HG03457 (cell line): ENCODE results near the gene RNU1-1.
"Not testable (repeated sequence)": the region's sequence is repeated elsewhere in the genome, so short reads cannot be mapped to it uniquely, and the experiment has no call there.

Source experiments
- ATAC-seq: cut with Tn5 transposase; IDR thresholded peaks from one replicate; pipeline ENCODE4 v1.9.1; 2021; ENCODE audit warnings: moderate number of reproducible peaks; ENCODE audit not compliant: unreplicated experiment

Gene RNU1-1

GRCh38 chr1:16514107-16515055 is at the start of gene RNU1-1:
RNU1-1 (minus strand) TSS chr1:16514285.
- peak; percentile 9 for ATAC-seq

- not testable (repeated sequence) for ATAC-seq
Measured at GRCh38 chr1:16561035-16561434, 47.0 kb upstream of the RNU1-1 start.

GRCh38 chr1:16560498-16560897 is 46.4 kb upstream of the RNU1-1 start:
- not testable (repeated sequence) for ATAC-seq

GRCh38 chr1:16559688-16560087 is 45.6 kb upstream of the RNU1-1 start:
- not testable (repeated sequence) for ATAC-seq

GRCh38 chr1:16557034-16557433 is 42.9 kb upstream of the RNU1-1 start:
- not testable (repeated sequence) for ATAC-seq

GRCh38 chr1:16553244-16553643 is 39.2 kb upstream of the RNU1-1 start:
- not testable (repeated sequence) for ATAC-seq

- not testable (repeated sequence) for ATAC-seq
Measured at GRCh38 chr1:16550212-16550918, 36.3 kb upstream of the RNU1-1 start.

- ATAC-seq = not testable (repeated sequence)
Measured at GRCh38 chr1:16549545-16549944, 35.5 kb upstream of the RNU1-1 start.

- not testable (repeated sequence) for ATAC-seq
Measured at GRCh38 chr1:16547502-16548241, 33.6 kb upstream of the RNU1-1 start.

GRCh38 chr1:16545682-16546095 is 31.6 kb upstream of the RNU1-1 start:
- ATAC-seq = not testable (repeated sequence)

- ATAC-seq = not testable (repeated sequence)
Measured at GRCh38 chr1:16540421-16540893, 26.4 kb upstream of the RNU1-1 start.

- ATAC-seq = not testable (repeated sequence)
Measured at GRCh38 chr1:16537528-16537927, 23.4 kb upstream of the RNU1-1 start.

- ATAC-seq = not testable (repeated sequence)
Measured at GRCh38 chr1:16536796-16537195, 22.7 kb upstream of the RNU1-1 start.

GRCh38 chr1:16535898-16536297 is 21.8 kb upstream of the RNU1-1 start:
- not testable (repeated sequence) for ATAC-seq

GRCh38 chr1:16535487-16535886 is 21.4 kb upstream of the RNU1-1 start:
- ATAC-seq = not testable (repeated sequence)

GRCh38 chr1:16534829-16535456 is 20.9 kb upstream of the RNU1-1 start:
- ATAC-seq = not testable (repeated sequence)

- not testable (repeated sequence) for ATAC-seq
Measured at GRCh38 chr1:16534239-16534828, 20.2 kb upstream of the RNU1-1 start.

- not testable (repeated sequence) for ATAC-seq
Measured at GRCh38 chr1:16532235-16532991, 18.3 kb upstream of the RNU1-1 start.

GRCh38 chr1:16528338-16528737 is 14.3 kb upstream of the RNU1-1 start:
- not testable (repeated sequence) for ATAC-seq
